RCC 7860 (cell line): ENCODE data around the gene NIM1K.
"Not testable (repeated sequence)": the region's sequence is repeated elsewhere in the genome, so short reads cannot be mapped to it uniquely, and the experiment has no call there.

Experiments
- DNase-seq: peaks from one replicate; pipeline ENCODE4 v3.0.0-alpha.2; 2015; ENCODE audit warnings: low spot score
- FAIRE-seq: peaks from 2 replicates; lab custom pipeline; 2012; peaks lifted over from hg19 to GRCh38; lab: Jason Lieb, UNC

NIM1K gene

DNA sequence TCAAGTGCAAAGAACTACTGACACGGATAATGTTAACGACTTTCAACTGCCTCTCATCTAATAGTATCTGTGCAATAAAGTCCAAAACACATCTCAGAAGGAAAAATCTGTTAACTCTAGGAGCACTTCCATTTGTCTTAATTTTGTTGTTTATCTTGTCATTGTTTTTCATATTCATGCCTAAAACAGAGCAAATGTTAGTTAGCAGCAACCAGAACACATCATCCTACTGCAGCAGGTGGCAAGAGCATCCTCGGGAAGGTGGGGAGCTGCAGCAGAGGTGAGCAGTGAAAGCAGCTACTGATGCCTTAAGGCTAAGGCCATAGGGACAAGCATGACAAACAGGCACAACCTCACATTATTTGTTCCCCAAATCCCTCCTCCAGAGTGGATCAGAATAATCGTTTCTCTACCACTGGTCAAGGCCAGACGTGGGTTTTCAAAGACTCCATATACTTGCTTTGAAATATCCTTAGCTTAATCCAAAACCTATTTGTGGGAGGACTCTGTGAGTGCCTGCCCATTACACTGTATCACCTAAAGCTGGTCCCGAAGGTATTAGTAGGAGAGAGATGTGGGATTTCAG lies 120.1 kb downstream of the NIM1K start:
- DNase-seq (no peak), FAIRE-seq (no peak)

DNA sequence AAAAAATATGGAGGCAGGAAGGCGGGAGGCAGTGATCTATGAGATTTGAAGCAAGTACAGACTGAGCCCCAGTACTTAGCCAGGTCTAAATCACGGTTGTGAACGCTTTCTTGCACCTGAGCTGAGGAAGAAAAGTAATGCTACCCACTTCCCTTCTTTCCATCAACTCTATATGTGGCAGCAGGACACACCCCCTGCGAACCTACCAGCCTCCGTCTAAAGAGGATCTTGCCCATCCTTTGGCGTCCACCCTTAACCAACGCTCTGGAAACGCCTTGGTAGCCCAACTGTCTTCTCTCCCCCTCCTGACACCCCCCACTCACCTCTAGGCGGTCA lies 120.6 kb downstream of the NIM1K start:
- FAIRE-seq = no peak

DNA sequence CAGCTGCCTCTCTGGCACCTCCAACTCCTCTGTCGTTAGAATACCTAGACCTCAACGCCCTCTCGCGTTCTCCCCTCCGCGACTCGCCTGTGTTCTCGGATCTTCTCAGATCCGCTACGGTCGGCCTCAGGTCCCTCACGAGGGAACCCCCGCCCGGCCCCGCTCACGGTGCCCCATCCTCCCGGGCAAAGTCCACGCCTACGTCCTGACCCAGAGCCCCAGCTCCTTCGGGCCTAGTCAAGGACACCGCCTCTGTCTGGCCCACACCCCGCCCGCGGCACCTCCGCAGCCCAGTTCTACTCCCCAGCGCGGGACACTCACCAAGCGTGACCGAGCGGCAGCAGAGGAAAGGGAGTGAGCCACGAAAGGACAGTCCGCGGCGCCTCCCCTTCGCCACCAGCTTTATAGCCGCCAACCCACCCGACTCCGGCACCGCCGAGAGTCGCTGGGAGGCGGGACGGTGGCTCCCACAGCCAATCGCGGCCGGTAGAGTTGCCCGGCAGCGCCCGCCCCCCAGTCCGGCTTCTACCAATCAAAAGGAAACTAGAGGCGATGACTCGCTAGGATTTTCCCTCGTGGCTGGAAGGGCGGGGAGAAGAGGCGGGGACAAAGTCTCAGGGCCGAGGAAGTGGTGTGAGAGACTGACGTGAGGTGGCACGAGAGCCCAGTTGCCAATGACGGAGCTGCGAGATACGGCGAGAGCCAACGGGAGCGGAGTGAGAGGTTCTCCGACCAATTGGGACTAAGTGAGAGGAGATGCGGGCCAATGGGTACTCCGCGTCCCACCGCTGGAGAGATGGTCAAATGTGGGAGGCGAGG lies 121.2 kb downstream of the NIM1K start, which contains the start of gene HMGCS1:
Gene HMGCS1 (minus strand): TSS at position 378 of the 819 bp plus-strand sequence. CDS start 14,447 bp downstream, outside the sequence.
- peak; percentile 97 for FAIRE-seq
- DNase-seq = peak; percentile 100

More for the DNA sequence above, 120.6 kb downstream of the NIM1K start:
- DNase-seq = peak; percentile 23

DNA sequence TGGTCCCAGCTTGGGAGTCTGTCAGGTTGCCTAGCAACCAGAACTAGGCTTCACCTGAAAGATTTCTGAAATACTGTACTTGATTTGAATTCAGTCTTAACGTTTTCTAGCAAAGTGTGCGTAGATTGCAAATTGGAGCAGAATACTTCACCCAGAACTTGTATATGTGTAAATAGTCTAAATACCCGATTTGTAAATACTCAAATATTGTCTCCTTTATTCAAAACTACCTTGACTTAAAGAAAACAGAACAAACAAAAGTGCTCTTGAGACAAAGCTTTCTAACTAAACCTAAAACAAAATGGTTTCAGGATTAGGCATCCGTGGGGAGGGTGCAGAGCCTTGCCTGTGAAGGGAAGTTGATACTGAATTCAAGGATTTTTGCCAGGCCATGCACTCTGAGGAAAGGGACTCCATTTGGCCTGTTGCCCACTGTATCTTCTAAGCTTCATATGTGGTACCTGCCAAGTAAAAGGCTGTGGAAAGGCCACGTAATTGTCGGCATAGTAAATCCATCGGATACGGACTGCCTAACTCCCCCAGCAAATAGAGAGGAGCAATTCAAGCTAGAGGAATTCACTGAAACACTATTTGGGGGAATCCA lies 121.9 kb downstream of the NIM1K start:
- FAIRE-seq = no peak
- no peak for DNase-seq

DNA sequence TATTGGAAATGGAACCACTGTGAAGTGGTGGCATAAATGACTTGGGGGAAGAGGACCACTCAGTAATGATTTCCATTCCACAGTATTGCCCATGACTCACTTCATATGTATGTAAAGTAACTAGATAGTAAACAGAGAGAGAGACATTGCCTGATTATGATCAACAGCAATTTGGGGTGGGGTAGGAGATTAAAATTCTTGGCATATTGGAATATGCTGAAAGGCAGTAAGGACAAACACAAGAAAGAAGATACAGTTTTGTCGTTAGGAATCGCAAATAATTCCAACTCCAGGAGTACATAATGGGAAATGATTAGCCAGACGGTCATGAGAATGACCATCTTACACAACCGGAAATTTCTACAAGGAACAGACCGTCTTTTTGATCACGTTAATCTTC lies 122.7 kb downstream of the NIM1K start:
- FAIRE-seq (no peak), DNase-seq (peak; percentile 56)

DNA sequence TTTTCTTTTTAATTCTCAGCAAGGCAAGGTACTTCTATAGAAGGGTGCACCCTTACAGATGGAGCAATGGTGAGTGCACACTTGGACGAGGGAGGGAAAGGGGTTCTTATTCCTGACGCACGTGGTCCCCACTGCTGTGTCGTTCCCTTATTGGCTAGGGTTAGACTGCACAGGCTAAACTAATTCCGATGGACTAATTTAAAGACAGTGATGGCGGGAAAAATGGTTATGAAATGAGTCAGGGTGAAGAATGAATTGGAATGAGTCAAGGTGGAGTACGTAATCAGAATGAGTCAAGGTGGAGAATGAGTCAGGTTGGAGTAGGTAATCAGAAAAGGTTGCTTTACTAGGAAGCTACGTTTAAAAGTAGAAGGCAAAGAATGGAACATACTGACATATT lies 123.2 kb downstream of the NIM1K start:
- DNase-seq (peak; percentile 94), FAIRE-seq (peak; percentile 95)

DNA sequence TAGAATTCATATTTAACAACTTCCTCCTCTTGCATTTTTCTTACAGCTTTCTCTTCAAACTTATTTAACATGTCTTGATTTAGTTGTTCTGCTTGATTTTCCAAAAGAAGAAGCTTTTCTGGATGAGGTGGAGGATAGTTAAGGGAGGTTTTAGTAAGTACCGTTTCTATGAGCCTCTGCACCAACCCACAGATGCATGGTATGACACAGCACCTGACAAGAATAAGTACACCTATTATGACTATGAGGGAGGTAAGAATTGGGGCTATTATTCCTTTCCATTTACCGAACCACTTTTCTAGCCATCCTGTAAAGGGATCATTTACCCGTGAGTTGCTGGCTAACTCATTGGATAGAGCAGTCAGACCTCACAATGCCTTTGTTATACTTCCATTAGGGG lies 123.7 kb downstream of the NIM1K start:
- no peak for DNase-seq
- FAIRE-seq = no peak

DNA sequence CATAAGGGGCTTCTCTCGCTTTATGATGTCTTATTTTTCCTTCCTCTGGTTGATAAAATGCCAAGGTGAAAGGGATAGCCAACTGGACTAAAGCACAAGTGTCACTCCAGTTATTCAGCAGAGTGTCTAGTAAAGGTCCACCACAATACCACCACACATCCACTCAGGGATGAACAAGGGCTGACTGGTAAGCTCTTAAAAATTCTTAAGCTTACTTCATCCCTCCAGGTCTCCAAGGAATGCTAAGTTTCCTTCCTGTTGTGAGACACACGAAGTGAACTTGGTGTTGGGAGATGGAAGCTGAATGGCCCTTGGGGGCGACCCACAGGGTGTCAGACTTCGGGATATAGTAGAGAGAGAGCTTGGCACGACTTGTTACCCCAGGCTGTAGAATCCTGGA lies 124.4 kb downstream of the NIM1K start:
- FAIRE-seq (no peak), DNase-seq (peak; percentile 59)

DNA sequence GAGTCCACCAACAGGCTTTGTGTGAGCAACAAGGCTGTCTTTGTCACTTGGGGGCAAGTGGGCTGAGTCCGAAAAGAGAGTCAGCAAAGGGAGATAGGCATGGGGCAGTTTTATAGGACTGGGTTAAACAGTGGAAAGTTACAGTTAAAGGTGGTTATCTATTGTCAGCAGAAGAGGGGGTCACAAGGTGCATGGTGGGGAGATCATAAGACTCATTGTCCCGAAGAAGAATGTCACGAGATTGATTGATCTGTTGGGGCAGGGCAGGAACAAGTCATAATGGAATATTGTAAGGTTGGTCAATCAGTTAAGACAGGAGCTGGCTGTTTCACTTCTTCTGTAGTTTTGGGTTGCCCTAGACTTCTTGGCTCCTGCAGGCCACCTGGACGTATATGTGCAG lies 128.8 kb downstream of the NIM1K start:
- DNase-seq (no peak), FAIRE-seq (no peak)

DNA sequence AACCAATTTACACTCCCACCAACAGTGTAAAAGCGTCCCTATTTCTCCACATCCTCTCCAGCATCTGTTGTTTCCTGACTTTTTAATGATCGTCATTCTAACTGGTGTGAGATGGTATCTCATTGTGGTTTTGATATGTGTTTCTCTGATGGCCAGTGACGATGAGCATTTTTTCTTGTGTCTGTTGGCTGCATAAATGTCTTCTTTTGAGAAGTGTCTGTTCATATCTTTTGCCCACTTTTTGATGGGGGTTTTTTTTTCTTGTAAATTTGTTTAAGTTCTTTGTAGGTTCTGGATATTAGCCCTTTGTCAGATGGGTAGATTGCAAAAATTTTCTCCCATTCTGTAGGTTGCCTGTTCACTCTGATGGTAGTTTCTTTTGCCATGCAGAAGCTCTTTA lies 131.5 kb downstream of the NIM1K start:
- FAIRE-seq, DNase-seq: not testable (repeated sequence)

DNA sequence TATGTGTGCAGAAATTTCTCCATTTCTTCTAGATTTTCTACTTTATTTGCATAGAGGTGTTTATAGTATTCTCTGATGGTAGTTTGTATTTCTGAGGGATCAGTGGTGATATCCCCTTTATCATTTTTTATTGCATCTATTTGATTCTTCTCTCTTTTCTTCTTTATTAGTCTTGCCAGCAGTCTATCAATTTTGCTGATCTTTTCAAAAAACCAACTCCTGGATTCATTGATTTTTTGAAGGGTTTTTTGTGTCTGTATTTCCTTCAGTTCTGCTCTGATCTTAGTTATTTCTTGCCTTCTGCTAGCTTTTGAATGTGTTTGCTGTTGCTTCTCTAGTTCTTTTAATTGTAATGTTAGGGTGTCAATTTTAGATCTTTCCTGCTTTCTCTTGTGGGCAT lies 133.6 kb downstream of the NIM1K start:
- FAIRE-seq, DNase-seq: not testable (repeated sequence)
